SK-N-MC (cell line): ENCODE measurements around the gene SLC16A4.

Experiments
- EZH2 ChIP-seq: fragments of 200-600 bp; sonication (generic); IDR thresholded peaks from one replicate; pipeline ENCODE4 v1.6.1; 2017; ENCODE audit warnings: antibody characterized with exemption
- FOXP2 ChIP-seq: optimal IDR thresholded peaks from 2 replicates; pipeline ENCODE3; 2011; ENCODE audit warnings: mild to moderate bottlenecking, moderate library complexity; ENCODE audit not compliant: insufficient read depth; ENCODE audit errors: extremely low read length, control extremely low read depth
- POLR2AphosphoS5 ChIP-seq: IDR thresholded peaks from 2 replicates; pipeline ENCODE4 v1.6.1; 2012; ENCODE audit warnings: mild to moderate bottlenecking, low read depth, low read length, borderline replicate concordance

- no peak for TF ChIP-seq EZH2
- peak; percentile 79 for TF ChIP-seq POLR2AphosphoS5
- peak; percentile 3 for TF ChIP-seq FOXP2
These were observed 52.4 kb downstream of the SLC16A4 start for GRCh38 chr1:110338309-110338885.
